EL (cell line): ENCODE measurements around the gene CCDC12.
A peak's percentile ranks its signal among the peaks of the same experiment; 100 is the strongest.

Experiments used
- DNase-seq: peaks from one replicate; pipeline ENCODE4 v3.0.0-alpha.2; 2016

Gene CCDC12

GRCh38 chr3:46954178-46954577 lies 22.4 kb downstream of the CCDC12 start:
- DNase-seq: no peak

- DNase-seq: no peak
These were observed 23.1 kb downstream of the CCDC12 start for GRCh38 chr3:46953234-46954010.

- DNase-seq: no peak
These were observed 23.7 kb downstream of the CCDC12 start for GRCh38 chr3:46952813-46953212.

- DNase-seq: no peak
These were observed 25.8 kb downstream of the CCDC12 start for GRCh38 chr3:46950650-46951241.

GRCh38 chr3:46950177-46950576 lies 26.4 kb downstream of the CCDC12 start:
- DNase-seq: no peak

- DNase-seq: no peak
These were observed 27.5 kb downstream of the CCDC12 start for GRCh38 chr3:46948830-46949671.

GRCh38 chr3:46947981-46948791 lies 28.4 kb downstream of the CCDC12 start:
- no peak for DNase-seq

- no peak for DNase-seq
These were observed 29.0 kb downstream of the CCDC12 start for GRCh38 chr3:46947546-46947901.

GRCh38 chr3:46946856-46947545 lies 29.5 kb downstream of the CCDC12 start:
- DNase-seq: peak; percentile 83

GRCh38 chr3:46946416-46946815 lies 30.1 kb downstream of the CCDC12 start:
- no peak for DNase-seq

GRCh38 chr3:46944191-46944590 lies 32.4 kb downstream of the CCDC12 start:
- no peak for DNase-seq

GRCh38 chr3:46943237-46944187 lies 33.0 kb downstream of the CCDC12 start:
- no peak for DNase-seq

- no peak for DNase-seq
These were observed 33.9 kb downstream of the CCDC12 start for GRCh38 chr3:46942481-46943236.

GRCh38 chr3:46942076-46942475 lies 34.5 kb downstream of the CCDC12 start:
- DNase-seq: no peak

- no peak for DNase-seq
These were observed 36.7 kb downstream of the CCDC12 start for GRCh38 chr3:46939578-46940445.

- DNase-seq: no peak
These were observed 38.4 kb downstream of the CCDC12 start for GRCh38 chr3:46938118-46938517.

- DNase-seq: peak; percentile 71
These were observed 39.8 kb downstream of the CCDC12 start for GRCh38 chr3:46936733-46937250.

GRCh38 chr3:46935989-46936558 lies 40.5 kb downstream of the CCDC12 start:
- DNase-seq: no peak
